22Rv1 (cell line): ENCODE measurements around the gene CPNE5.

Source experiments
- H3K27ac ChIP-seq: fragments of 450-650 bp; 2 replicates; pipeline ENCODE4 v1.5.1; 2017
- ZFX ChIP-seq: fragments of 450-650 bp; IDR thresholded peaks from 2 replicates; pipeline ENCODE4 v1.6.1; 2017; ENCODE audit warnings: antibody characterized with exemption, borderline replicate concordance
- TF ChIP-seq, protein P1 (sequence below): fragments of 450-650 bp; IDR thresholded peaks from 2 replicates; pipeline ENCODE4 v1.5.1; 2017; ENCODE audit warnings: mild to moderate bottlenecking

The CPNE5 gene

DNA sequence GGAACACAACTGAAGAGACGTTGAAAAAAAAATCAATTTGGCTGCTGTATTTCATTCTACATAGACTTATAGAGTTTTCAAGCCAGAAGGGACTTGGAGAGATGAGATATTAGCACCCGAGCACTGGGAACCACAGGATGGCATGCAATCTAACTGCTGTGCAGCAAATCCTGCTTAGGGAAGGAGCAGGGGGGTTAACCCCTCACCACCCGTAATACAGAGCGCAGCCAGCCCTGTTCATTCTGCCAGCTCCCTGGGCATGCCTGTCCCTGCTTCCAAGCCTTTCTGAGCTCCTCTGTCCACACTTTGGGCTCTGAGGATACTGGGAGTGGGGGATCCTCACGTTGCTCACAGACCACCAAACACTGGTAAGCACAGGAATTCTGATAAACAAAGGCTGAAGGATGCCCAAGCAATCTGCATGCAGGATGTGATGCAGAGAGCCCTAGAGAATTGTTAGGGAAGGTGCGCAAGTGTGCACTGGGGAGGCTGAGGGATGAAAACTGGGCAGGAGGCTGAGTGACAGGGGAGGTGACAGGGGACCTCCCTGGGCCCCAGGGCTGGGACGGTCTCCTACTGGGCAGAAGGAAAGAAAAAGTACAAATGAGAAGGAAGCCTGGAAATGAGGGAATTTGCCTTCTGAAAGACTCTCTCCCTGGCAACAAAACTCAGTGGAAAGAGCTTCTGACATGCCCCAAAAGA lies 34.0 kb downstream of the CPNE5 start:
- H3K27ac ChIP-seq = no peak overlapping the region
- TF ChIP-seq, protein P1, sequence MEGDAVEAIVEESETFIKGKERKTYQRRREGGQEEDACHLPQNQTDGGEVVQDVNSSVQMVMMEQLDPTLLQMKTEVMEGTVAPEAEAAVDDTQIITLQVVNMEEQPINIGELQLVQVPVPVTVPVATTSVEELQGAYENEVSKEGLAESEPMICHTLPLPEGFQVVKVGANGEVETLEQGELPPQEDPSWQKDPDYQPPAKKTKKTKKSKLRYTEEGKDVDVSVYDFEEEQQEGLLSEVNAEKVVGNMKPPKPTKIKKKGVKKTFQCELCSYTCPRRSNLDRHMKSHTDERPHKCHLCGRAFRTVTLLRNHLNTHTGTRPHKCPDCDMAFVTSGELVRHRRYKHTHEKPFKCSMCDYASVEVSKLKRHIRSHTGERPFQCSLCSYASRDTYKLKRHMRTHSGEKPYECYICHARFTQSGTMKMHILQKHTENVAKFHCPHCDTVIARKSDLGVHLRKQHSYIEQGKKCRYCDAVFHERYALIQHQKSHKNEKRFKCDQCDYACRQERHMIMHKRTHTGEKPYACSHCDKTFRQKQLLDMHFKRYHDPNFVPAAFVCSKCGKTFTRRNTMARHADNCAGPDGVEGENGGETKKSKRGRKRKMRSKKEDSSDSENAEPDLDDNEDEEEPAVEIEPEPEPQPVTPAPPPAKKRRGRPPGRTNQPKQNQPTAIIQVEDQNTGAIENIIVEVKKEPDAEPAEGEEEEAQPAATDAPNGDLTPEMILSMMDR = no peak
- TF ChIP-seq ZFX = no peak

- TF ChIP-seq ZFX = no peak
- TF ChIP-seq, protein P1 = no peak
- no peak overlapping the region for H3K27ac ChIP-seq
These were observed 34.7 kb downstream of the CPNE5 start for GRCh38 chr6:36804563-36804962.

- no peak for TF ChIP-seq ZFX
- no peak overlapping the region for H3K27ac ChIP-seq
These were observed 35.3 kb downstream of the CPNE5 start for GRCh38 chr6:36803908-36804307.

- H3K27ac ChIP-seq = no peak overlapping the region
- TF ChIP-seq ZFX = no peak
- TF ChIP-seq, protein P1 = no peak
These were observed 35.8 kb downstream of the CPNE5 start for GRCh38 chr6:36803482-36803881.

DNA sequence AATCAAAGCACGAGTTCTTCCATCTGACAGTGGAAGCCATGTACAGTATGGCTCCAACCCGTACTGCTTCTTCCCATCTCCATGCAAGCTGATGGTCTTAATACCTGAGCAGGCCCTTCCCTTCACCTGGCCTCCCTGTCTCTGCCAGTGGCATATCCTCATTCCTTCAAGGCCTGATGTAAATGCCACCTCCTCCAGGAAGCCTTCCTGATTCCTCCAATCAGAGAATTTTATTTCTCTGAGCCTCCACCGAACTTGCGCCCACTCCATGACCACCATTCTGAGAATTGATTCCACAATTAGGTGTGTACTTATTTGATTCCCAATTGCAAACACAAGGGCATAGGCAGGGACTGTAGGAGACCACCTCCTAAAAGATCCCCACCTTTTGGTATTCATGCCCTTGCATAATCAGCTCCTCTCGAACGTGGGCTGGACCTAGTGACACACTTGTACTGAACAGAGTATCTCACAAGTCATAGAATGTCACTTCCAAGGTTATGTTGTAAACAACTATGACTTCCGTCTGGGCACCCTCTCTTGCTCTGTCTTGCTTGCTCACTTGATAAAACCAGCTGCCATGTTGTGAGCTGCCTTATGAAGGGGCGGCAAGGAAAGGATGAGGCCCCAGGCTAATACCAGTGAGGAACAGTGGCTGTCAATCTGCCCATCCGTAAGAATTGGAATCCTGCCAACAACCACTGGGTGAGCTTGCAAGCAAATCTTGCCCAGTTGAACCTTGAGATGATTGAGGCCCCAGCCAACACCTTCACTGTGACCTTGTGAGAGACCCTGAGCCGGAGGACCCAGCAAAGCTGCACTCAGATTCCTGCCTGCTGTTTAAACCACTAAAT lies 38.8 kb downstream of the CPNE5 start:
- H3K27ac ChIP-seq = no peak overlapping the region
- TF ChIP-seq, protein P1 = no peak
- TF ChIP-seq ZFX = no peak

DNA sequence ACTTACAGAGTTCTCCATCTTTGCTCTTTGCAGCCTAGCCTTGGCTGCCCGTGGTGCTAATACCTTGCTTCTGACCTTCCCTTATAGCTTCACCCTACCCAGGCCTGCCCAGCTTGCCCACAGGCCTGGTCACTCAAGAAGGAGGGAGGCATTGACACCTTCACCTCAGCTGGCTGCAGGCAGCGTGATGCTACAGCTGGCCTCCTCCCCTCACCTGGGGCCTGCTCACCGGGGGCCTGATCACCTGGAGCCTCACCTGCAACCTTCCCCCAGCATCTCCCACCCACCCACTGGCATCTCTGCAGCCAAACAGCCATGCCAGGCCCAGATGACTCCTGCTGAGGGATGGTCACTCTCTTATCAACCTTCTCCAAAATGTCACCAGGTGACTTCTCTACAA lies 40.4 kb downstream of the CPNE5 start:
- TF ChIP-seq, protein P1 = no peak
- TF ChIP-seq ZFX = no peak
- H3K27ac ChIP-seq = no peak overlapping the region

GRCh38 chr6:36797653-36798052 lies 41.6 kb downstream of the CPNE5 start:
- H3K27ac ChIP-seq = no peak overlapping the region
- TF ChIP-seq, protein P1 = no peak
- TF ChIP-seq ZFX = no peak
